HL-60 (cell line): ENCODE measurements around the gene RAB34.
"Not testable (repeated sequence)": the region's sequence is repeated elsewhere in the genome, so short reads cannot be mapped to it uniquely, and the experiment has no call there.

Source experiments
- DNase-seq, 2 experiments: peaks; one replicate each; pipeline ENCODE4 v3.0.0-alpha.2; 2010 to 2020; ENCODE audit warnings: low read depth in 1 of 2, low spot score in 1 of 2
- H3K27ac ChIP-seq: fragments of 250-450 bp; sonication (Bioruptor Pico); replicated peaks from 2 replicates; pipeline ENCODE4 v1.5.1; 2020; ENCODE audit warnings: mild to moderate bottlenecking, moderate library complexity
- H3K27me3 ChIP-seq: fragments of 250-450 bp; sonication (Bioruptor Pico); 2 replicates; pipeline ENCODE4 v1.5.1; 2021; ENCODE audit warnings: mild to moderate bottlenecking, moderate library complexity; ENCODE audit not compliant: insufficient read depth, poor library complexity, severe bottlenecking
- H3K4me3 ChIP-seq: replicated peaks from 2 replicates; pipeline ENCODE4 v1.5.1; 2011; ENCODE audit warnings: mild to moderate bottlenecking, control low read depth, low read length; ENCODE audit not compliant: insufficient read depth
- CTCF ChIP-seq: IDR thresholded peaks from one replicate; pipeline ENCODE4 v1.5.1; 2011; ENCODE audit warnings: low read length, control low read depth, inconsistent platforms; ENCODE audit not compliant: insufficient read depth
- GABPA ChIP-seq: IDR thresholded peaks from 2 replicates; pipeline ENCODE4 v1.6.1; 2012; ENCODE audit warnings: low read depth
- POLR2AphosphoS5 ChIP-seq: IDR thresholded peaks from 2 replicates; pipeline ENCODE4 v1.6.1; 2012; ENCODE audit warnings: low read depth
- REST ChIP-seq: IDR thresholded peaks from 2 replicates; pipeline ENCODE4 v1.6.1; 2012; ENCODE audit warnings: low read depth; ENCODE audit not compliant: insufficient replicate concordance
- SPI1 ChIP-seq: IDR thresholded peaks from 2 replicates; pipeline ENCODE4 v1.6.1; 2012; ENCODE audit warnings: low read depth, mild to moderate bottlenecking, borderline replicate concordance

Gene RAB34

GRCh38 chr17:28738680-28739384 lies 21.2 kb upstream of the RAB34 start:
- Histone ChIP-seq H3K27me3 (no peaks in the 10 kb centered on the region), H3K4me3 (no peak overlapping the region), H3K27ac (no peak overlapping the region)
- DNase-seq: no peak
- TF ChIP-seq REST: no peak
- TF ChIP-seq POLR2AphosphoS5: peak; percentile 37; the same call in 1 of the 2 replicates

- Histone ChIP-seq H3K4me3 (no peak overlapping the region), H3K27me3 (no peaks in the 10 kb centered on the region), H3K27ac (no peak overlapping the region)
- TF ChIP-seq REST: no peak
- TF ChIP-seq CTCF: no peak
- TF ChIP-seq POLR2AphosphoS5: no peak
- TF ChIP-seq GABPA: no peak
- TF ChIP-seq SPI1: no peak
- no peak for DNase-seq
Observed at GRCh38 chr17:28737770-28738679, 20.4 kb upstream of the RAB34 start.

- TF ChIP-seq GABPA (no peak), POLR2AphosphoS5 (no peak), SPI1 (no peak), CTCF (no peak), REST (no peak)
- no peak overlapping the region for H3K4me3 ChIP-seq
- H3K27me3 ChIP-seq: no peaks in the 10 kb centered on the region
- no peak overlapping the region for H3K27ac ChIP-seq
- no peak for DNase-seq
Observed at GRCh38 chr17:28737316-28737715, 19.6 kb upstream of the RAB34 start.

- H3K27ac ChIP-seq, H3K27me3 ChIP-seq, DNase-seq, H3K4me3 ChIP-seq: not testable (repeated sequence)
Observed at GRCh38 chr17:28735913-28736769, 18.5 kb upstream of the RAB34 start.
